IMR-90 (cell line): ENCODE results near the gene BTBD3. TPM values are rescaled to one million over a fixed set of nuclear protein-coding genes. Genes with fewer than 3 reads are reported as not detected.

Experiments used
- ATAC-seq: fragments of 200-7000 bp; cut with Tn5 transposase; 2 replicates; pipeline ENCODE4 v1.9.1; 2020; ENCODE audit warnings: low read depth, mild to moderate bottlenecking, moderate library complexity
- BruUV-seq: library from RNA; stranded (reverse); fragments of 400-500 nt; replicated peaks from 2 replicates; lab custom pipeline; 2021; lab: Mats Ljungman, UMichigan
- CTCF ChIA-PET: fragments of 300-600 bp; formaldehyde crosslinking; extraction: SDS; loops from one replicate; lab custom pipeline; 2021; ENCODE audit warnings: antibody characterized with exemption; lab: Yijun Ruan, JAX
- POLR2A ChIA-PET: fragments of 300-600 bp; sonication (Branson Sonifier 250); formaldehyde crosslinking; loops from one replicate; lab custom pipeline; 2022; ENCODE audit warnings: antibody characterized with exemption; ENCODE audit not compliant: unreplicated experiment; lab: Charles Lee
- DNase-seq: peaks from one replicate; pipeline ENCODE4 v3.0.0; 2013
- H2AFZ ChIP-seq: replicated peaks from 2 replicates; pipeline ENCODE3; 2013; ENCODE audit warnings: low read length, mild to moderate bottlenecking; ENCODE audit not compliant: poor library complexity
- H2AK5ac ChIP-seq: 2 replicates; pipeline ENCODE4 v1.6.1; 2013; ENCODE audit warnings: low read depth, low read length, inconsistent platforms
- H2AK9ac ChIP-seq: replicated peaks from 2 replicates; pipeline ENCODE3; 2013; ENCODE audit warnings: mild to moderate bottlenecking, low read depth, low read length, moderate library complexity; ENCODE audit not compliant: poor library complexity
- H2BK120ac ChIP-seq: 2 replicates; pipeline ENCODE4 v1.6.1; 2013; ENCODE audit warnings: low read depth, low read length, inconsistent platforms
- H2BK15ac ChIP-seq: 3 replicates; pipeline ENCODE4 v1.6.1; 2013; ENCODE audit warnings: low read depth, low read length, inconsistent platforms
- H2BK20ac ChIP-seq: 2 replicates; pipeline ENCODE4 v1.6.1; 2013; ENCODE audit warnings: low read depth, mild to moderate bottlenecking, inconsistent platforms, low read length, moderate library complexity
- H2BK5ac ChIP-seq: 2 replicates; pipeline ENCODE4 v1.6.1; 2013; ENCODE audit warnings: mild to moderate bottlenecking, low read depth, low read length, inconsistent platforms; ENCODE audit not compliant: poor library complexity, severe bottlenecking
- H3K14ac ChIP-seq: replicated peaks from 2 replicates; pipeline ENCODE4 v1.6.1; 2013; ENCODE audit warnings: low read depth, low read length, inconsistent platforms
- H3K18ac ChIP-seq: 2 replicates; pipeline ENCODE4 v1.6.1; 2013; ENCODE audit warnings: low read depth, low read length, control low read depth
- H3K23ac ChIP-seq: 2 replicates; pipeline ENCODE4 v1.6.1; 2013; ENCODE audit warnings: low read depth, low read length, inconsistent platforms
- H3K27ac ChIP-seq: 2 replicates; pipeline ENCODE4 v1.5.1; 2013; ENCODE audit warnings: mild to moderate bottlenecking, control low read depth, low read length; ENCODE audit not compliant: insufficient read depth
- H3K27me3 ChIP-seq: 2 replicates; pipeline ENCODE4 v1.6.1; 2013; ENCODE audit warnings: low read length; ENCODE audit not compliant: control insufficient read depth, insufficient read depth
- H3K36me3 ChIP-seq: 2 replicates; pipeline ENCODE4 v1.6.1; 2013; ENCODE audit warnings: low read length, mixed read lengths; ENCODE audit not compliant: control insufficient read depth, insufficient read depth
- H3K4ac ChIP-seq: 2 replicates; pipeline ENCODE4 v1.6.1; 2013; ENCODE audit warnings: low read depth, low read length, inconsistent platforms
- H3K4me1 ChIP-seq: 2 replicates; pipeline ENCODE4 v1.6.1; 2013; ENCODE audit warnings: low read length, mixed read lengths; ENCODE audit not compliant: control insufficient read depth, insufficient read depth
- H3K4me2 ChIP-seq: 2 replicates; pipeline ENCODE4 v1.6.1; 2013; ENCODE audit warnings: low read depth, mild to moderate bottlenecking, control low read depth, low read length, moderate library complexity
- H3K4me3 ChIP-seq: 2 replicates; pipeline ENCODE4 v1.5.1; 2013; ENCODE audit warnings: low read depth, mild to moderate bottlenecking, control low read depth, low read length, moderate library complexity; ENCODE audit not compliant: insufficient read depth
- H3K56ac ChIP-seq: 2 replicates; pipeline ENCODE4 v1.6.1; 2013; ENCODE audit warnings: low read length, inconsistent platforms; ENCODE audit not compliant: insufficient read depth; ENCODE audit errors: extremely low read depth
- H3K79me1 ChIP-seq, 2 experiments: 2 replicates each; pipeline ENCODE4 v1.6.1; 2013; ENCODE audit warnings: low read length in 2 of 2, inconsistent platforms in 1 of 2, low read depth in 1 of 2
- H3K9ac ChIP-seq: 2 replicates; pipeline ENCODE4 v1.6.1; 2013; ENCODE audit warnings: low read depth, low read length, control low read depth
- H3K9me1 ChIP-seq: 2 replicates; pipeline ENCODE4 v1.6.1; 2013; ENCODE audit warnings: low read length, inconsistent platforms; ENCODE audit not compliant: insufficient read depth
- H3K9me3 ChIP-seq: 2 replicates; pipeline ENCODE4 v1.6.1; 2013; ENCODE audit warnings: low read length; ENCODE audit not compliant: control insufficient read depth, insufficient read depth
- H4K20me1 ChIP-seq: 2 replicates; pipeline ENCODE4 v1.6.1; 2013; ENCODE audit warnings: low read length, inconsistent platforms; ENCODE audit not compliant: insufficient read depth
- H4K5ac ChIP-seq: 2 replicates; pipeline ENCODE4 v1.6.1; 2013; ENCODE audit warnings: mild to moderate bottlenecking, low read depth, low read length, control low read depth
- H4K8ac ChIP-seq, 2 experiments: 2 replicates each; pipeline ENCODE4 v1.6.1; 2013; ENCODE audit warnings: low read depth in 2 of 2, low read length in 2 of 2, control low read depth in 1 of 2, inconsistent platforms in 1 of 2
- H4K91ac ChIP-seq: 2 replicates; pipeline ENCODE4 v1.6.1; 2013; ENCODE audit warnings: low read depth, low read length, inconsistent platforms; ENCODE audit not compliant: insufficient read depth
- BHLHE40 ChIP-seq: fragments of 150-350 bp; IDR thresholded peaks from 2 replicates; pipeline ENCODE4 v1.6.1; 2016; ENCODE audit warnings: mild to moderate bottlenecking, low read depth, low read length
- CEBPB ChIP-seq: IDR thresholded peaks from 2 replicates; pipeline ENCODE4 v1.6.1; 2012; ENCODE audit warnings: low read depth, low read length, improper control_type of control experiment
- CHD1 ChIP-seq: IDR thresholded peaks from 2 replicates; pipeline ENCODE4 v1.6.1; 2012; ENCODE audit warnings: low read depth, low read length, improper control_type of control experiment
- FOS ChIP-seq: fragments of 150-350 bp; IDR thresholded peaks from 2 replicates; pipeline ENCODE4 v1.6.1; 2016; ENCODE audit warnings: low read depth, low read length
- MAFK ChIP-seq: IDR thresholded peaks from 2 replicates; pipeline ENCODE4 v1.6.1; 2012; ENCODE audit warnings: low read depth, low read length, improper control_type of control experiment
- MAZ ChIP-seq: IDR thresholded peaks from 2 replicates; pipeline ENCODE4 v1.6.1; 2012; ENCODE audit warnings: low read depth, mild to moderate bottlenecking, low read length, improper control_type of control experiment, moderate library complexity, borderline replicate concordance
- MXI1 ChIP-seq: IDR thresholded peaks from 2 replicates; pipeline ENCODE4 v1.6.1; 2012; ENCODE audit warnings: low read depth, mild to moderate bottlenecking, low read length, moderate library complexity, borderline replicate concordance
- NFE2L2 ChIP-seq: fragments of 150-350 bp; IDR thresholded peaks from 2 replicates; pipeline ENCODE4 v1.6.1; 2016; ENCODE audit warnings: low read depth, mild to moderate bottlenecking, low read length
- POLR2A ChIP-seq: IDR thresholded peaks from 2 replicates; pipeline ENCODE4 v1.6.1; 2012; ENCODE audit warnings: mild to moderate bottlenecking, low read depth, low read length
- RAD21 ChIP-seq: IDR thresholded peaks from 2 replicates; pipeline ENCODE4 v1.6.1; 2012; ENCODE audit warnings: low read length, improper control_type of control experiment
- SMC3 ChIP-seq: fragments of 150-350 bp; IDR thresholded peaks from 2 replicates; pipeline ENCODE4 v1.6.1; 2016; ENCODE audit warnings: low read depth, mild to moderate bottlenecking, antibody characterized with exemption, low read length, moderate library complexity
- WGBS, 2 experiments: methylation state at CpG; one replicate each; pipeline versions ENCODE4 v1.1.5 to v1.1.7; 2013; ENCODE audit warnings: missing lambda C conversion rate in 2 of 2; ENCODE audit not compliant: insufficient read length in 1 of 2; ENCODE audit errors: extremely low coverage in 2 of 2; 5-methylcytosine and 5-hydroxymethylcytosine counted together
- dilution Hi-C: fragments of 300-500 bp; cut with HindIII; formaldehyde crosslinking; loops from one replicate; pipeline ENCODE4 v1.14.3; 2018; ENCODE audit warnings: low sequenced_read_pairs; ENCODE audit not compliant: unreplicated experiment
- in situ Hi-C: fragments of 300-500 bp; cut with MboI; formaldehyde crosslinking; loops from 3 replicates; pipeline ENCODE4 v1.14.3; 2019; ENCODE audit warnings: low sequenced_read_pairs, inconsistent platforms, mixed read lengths
- intact Hi-C: fragments of 100-400 bp; cut with micrococcal nuclease; formaldehyde crosslinking; loops from 2 replicates; pipeline ENCODE4 v1.10.0; 2022
- polyA plus RNA-seq, 3 experiments: library from polyadenylated mRNA; depleted of rRNA; stranded (reverse); fragments of >200 nt; gene quantifications; 2 replicates each; pipeline ENCODE4 v1.2.3, GENCODE V29; 2012; ENCODE audit warnings: low replicate concordance in 1 of 3
- total RNA-seq: library from RNA; depleted of rRNA; stranded (reverse); fragments of >200 nt; gene quantifications from 2 replicates; pipeline ENCODE4 v1.2.3, GENCODE V29; 2012
- TF ChIP-seq, protein P1 (sequence below): conservative IDR thresholded peaks from 2 replicates; pipeline ENCODE4 v1.5.1; 2012; ENCODE audit warnings: mild to moderate bottlenecking, low read depth, low read length, improper control_type of control experiment
- TF ChIP-seq, protein P2 (sequence below): fragments of 150-350 bp; IDR thresholded peaks from 2 replicates; pipeline ENCODE4 v1.6.1; 2017; ENCODE audit warnings: mild to moderate bottlenecking, antibody characterized with exemption, low read length, low read depth
- TF ChIP-seq, protein P3 (sequence below): fragments of 150-350 bp; IDR thresholded peaks from 2 replicates; pipeline ENCODE4 v1.6.1; 2016; ENCODE audit warnings: low read depth, mild to moderate bottlenecking, low read length, moderate library complexity, borderline replicate concordance

Gene BTBD3
- total and polyA plus RNA-seq, 2 of the 4 experiments (the other 2 are of a cell fraction), result 22.7 to 44.6 TPM

DNA sequence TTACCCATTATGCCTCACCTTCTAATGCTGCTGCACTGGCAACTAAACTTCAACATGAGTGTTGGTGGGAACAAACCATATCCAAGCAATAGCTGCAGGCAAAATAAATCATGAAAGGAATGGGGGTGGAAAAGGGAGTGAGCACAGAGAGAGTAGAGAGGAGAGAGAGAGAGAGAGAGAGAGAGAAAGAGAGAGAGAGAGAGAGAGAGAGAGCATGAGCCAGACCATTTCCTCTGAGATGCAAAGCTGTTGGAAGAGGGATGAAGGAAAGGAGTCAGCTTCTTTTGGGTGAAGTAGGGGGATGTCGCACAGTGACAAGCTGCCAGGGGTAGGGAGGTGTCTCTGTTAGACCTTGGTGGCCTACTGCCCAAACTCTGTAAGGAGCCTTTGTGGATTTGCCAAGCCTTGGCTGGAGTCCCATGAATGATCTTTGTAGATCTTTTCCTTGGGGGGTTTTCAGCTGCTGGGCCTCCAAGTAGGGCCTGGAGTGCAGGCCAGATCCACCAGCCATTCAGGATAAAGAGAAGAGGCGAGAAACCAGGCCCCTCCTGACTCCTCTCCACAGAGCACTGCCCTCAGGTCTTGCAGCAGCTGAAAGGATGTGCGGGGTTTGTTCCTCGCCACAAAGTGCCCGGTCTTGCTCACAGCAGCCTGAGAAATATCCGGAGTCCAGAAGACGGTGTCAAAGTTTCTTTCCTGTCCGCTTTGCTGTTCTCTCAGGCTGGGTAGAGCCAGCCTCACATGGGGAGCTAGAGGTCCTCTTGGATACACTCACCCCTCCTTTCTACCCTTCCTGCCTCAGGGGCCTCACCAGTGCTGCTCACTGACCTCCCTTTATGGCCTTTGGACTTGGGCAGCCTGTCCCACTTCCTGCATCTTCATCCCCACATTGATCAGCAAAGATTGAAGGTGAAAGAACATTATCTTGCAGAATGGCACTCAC, 17.8 kb downstream of the BTBD3 start:
- Histone ChIP-seq H2BK15ac (no peak overlapping the region), H3K36me3 (no peaks in the 10 kb centered on the region), H4K8ac (no peak overlapping the region), H2AK9ac (no peak overlapping the region), H3K9ac (no peak overlapping the region), H3K27me3 (no peaks in the 10 kb centered on the region; the same call in 1 of the 2 replicates), H3K9me1 (no peaks in the 10 kb centered on the region), H3K56ac (no peak overlapping the region), H4K20me1 (no peaks in the 10 kb centered on the region), H3K4me3 (no peak overlapping the region), H3K14ac (no peak overlapping the region), H2BK120ac (no peak overlapping the region), H4K5ac (no peak overlapping the region), H3K4ac (no peak overlapping the region), H2AFZ (no peak overlapping the region), H2AK5ac (no peak overlapping the region), H2BK5ac (no peak overlapping the region), H3K4me1 (no peaks in the 10 kb centered on the region), H3K79me1 (no peaks in the 10 kb centered on the region; a peak in 1 of 4 replicates), H2BK20ac (no peak overlapping the region), H3K27ac (no peak overlapping the region), H3K18ac (no peak overlapping the region), H3K9me3 (no peaks in the 10 kb centered on the region), H3K4me2 (no peak overlapping the region), H3K23ac (no peak overlapping the region; the same call in 1 of the 2 replicates), H4K91ac (no peak overlapping the region)
- no peak for ATAC-seq
- dilution Hi-C loops (no loop called here), in situ Hi-C loops (no loop called here), intact Hi-C loops (no loop called here)
- BruUV-seq, result no TSS peak
- ChIA-PET CTCF (interaction anchor here (0.6 kb wide), 1 partner anchor 325 kb away, joined by 3 read pairs; no protein-coding TSS in a partner anchor), POLR2A (no interaction called here)
- 20% methylated on average over 2 of the region's 8 CpGs; no CpG with 5 or more reads in 1 of the 2 experiments for WGBS, 2 experiments
- no peak for DNase-seq
- TF ChIP-seq MAFK, result no peak
- no peak for TF ChIP-seq SMC3
- TF ChIP-seq NFE2L2, result no peak
- no peak for TF ChIP-seq CEBPB
- TF ChIP-seq, protein P1, sequence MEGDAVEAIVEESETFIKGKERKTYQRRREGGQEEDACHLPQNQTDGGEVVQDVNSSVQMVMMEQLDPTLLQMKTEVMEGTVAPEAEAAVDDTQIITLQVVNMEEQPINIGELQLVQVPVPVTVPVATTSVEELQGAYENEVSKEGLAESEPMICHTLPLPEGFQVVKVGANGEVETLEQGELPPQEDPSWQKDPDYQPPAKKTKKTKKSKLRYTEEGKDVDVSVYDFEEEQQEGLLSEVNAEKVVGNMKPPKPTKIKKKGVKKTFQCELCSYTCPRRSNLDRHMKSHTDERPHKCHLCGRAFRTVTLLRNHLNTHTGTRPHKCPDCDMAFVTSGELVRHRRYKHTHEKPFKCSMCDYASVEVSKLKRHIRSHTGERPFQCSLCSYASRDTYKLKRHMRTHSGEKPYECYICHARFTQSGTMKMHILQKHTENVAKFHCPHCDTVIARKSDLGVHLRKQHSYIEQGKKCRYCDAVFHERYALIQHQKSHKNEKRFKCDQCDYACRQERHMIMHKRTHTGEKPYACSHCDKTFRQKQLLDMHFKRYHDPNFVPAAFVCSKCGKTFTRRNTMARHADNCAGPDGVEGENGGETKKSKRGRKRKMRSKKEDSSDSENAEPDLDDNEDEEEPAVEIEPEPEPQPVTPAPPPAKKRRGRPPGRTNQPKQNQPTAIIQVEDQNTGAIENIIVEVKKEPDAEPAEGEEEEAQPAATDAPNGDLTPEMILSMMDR, result no peak
- TF ChIP-seq BHLHE40, result no peak
- TF ChIP-seq, protein P2, sequence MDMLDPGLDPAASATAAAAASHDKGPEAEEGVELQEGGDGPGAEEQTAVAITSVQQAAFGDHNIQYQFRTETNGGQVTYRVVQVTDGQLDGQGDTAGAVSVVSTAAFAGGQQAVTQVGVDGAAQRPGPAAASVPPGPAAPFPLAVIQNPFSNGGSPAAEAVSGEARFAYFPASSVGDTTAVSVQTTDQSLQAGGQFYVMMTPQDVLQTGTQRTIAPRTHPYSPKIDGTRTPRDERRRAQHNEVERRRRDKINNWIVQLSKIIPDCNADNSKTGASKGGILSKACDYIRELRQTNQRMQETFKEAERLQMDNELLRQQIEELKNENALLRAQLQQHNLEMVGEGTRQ, result no peak
- no peak for TF ChIP-seq MAZ
- no peak for TF ChIP-seq POLR2A
- TF ChIP-seq MXI1, result no peak
- TF ChIP-seq, protein P3, sequence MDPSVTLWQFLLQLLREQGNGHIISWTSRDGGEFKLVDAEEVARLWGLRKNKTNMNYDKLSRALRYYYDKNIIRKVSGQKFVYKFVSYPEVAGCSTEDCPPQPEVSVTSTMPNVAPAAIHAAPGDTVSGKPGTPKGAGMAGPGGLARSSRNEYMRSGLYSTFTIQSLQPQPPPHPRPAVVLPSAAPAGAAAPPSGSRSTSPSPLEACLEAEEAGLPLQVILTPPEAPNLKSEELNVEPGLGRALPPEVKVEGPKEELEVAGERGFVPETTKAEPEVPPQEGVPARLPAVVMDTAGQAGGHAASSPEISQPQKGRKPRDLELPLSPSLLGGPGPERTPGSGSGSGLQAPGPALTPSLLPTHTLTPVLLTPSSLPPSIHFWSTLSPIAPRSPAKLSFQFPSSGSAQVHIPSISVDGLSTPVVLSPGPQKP, result no peak
- TF ChIP-seq FOS, result no peak
- TF ChIP-seq CHD1, result no peak
- no peak for TF ChIP-seq RAD21
